WTC11 (cell line): ENCODE results near the gene HMMR. TPM values are rescaled to one million over a fixed set of nuclear protein-coding genes. Genes with fewer than 3 reads are reported as not detected.

Experiments used
- AR ChIP-seq: fragments of 250-450 bp; sonication (Bioruptor Pico); IDR thresholded peaks from 2 replicates; pipeline ENCODE4 v1.9.0; 2021; ENCODE audit warnings: mild to moderate bottlenecking
- ATF1 ChIP-seq: sonication (generic); formaldehyde crosslinking; IDR thresholded peaks from 2 replicates; pipeline ENCODE4 v1.8.1; 2023; ENCODE audit warnings: mild to moderate bottlenecking, moderate library complexity, missing genetic modification reagents
- ATF2 ChIP-seq: sonication (generic); formaldehyde crosslinking; IDR thresholded peaks from 2 replicates; pipeline ENCODE4 v1.8.1; 2022; ENCODE audit warnings: low read depth, missing genetic modification reagents, borderline replicate concordance
- CBFB ChIP-seq: sonication (generic); formaldehyde crosslinking; IDR thresholded peaks from 2 replicates; pipeline ENCODE4 v1.8.1; 2022; ENCODE audit warnings: mild to moderate bottlenecking, low read depth, missing genetic modification reagents
- ETV6 ChIP-seq: sonication (generic); formaldehyde crosslinking; IDR thresholded peaks from 2 replicates; pipeline ENCODE4 v1.8.1; 2022; ENCODE audit warnings: mild to moderate bottlenecking, missing genetic modification reagents
- FOXJ3 ChIP-seq: sonication (generic); formaldehyde crosslinking; IDR thresholded peaks from 2 replicates; pipeline ENCODE4 v1.9.0; 2021; ENCODE audit warnings: missing genetic modification reagents, mild to moderate bottlenecking, borderline replicate concordance
- FOXP4 ChIP-seq: sonication (generic); formaldehyde crosslinking; IDR thresholded peaks from 2 replicates; pipeline ENCODE4 v1.8.0; 2022; ENCODE audit warnings: mild to moderate bottlenecking, missing genetic modification reagents
- NFE2L1 ChIP-seq: sonication (generic); formaldehyde crosslinking; IDR thresholded peaks from 2 replicates; pipeline ENCODE4 v1.8.1; 2023; ENCODE audit warnings: missing genetic modification reagents
- PREB ChIP-seq: sonication (generic); formaldehyde crosslinking; IDR thresholded peaks from 2 replicates; pipeline ENCODE4 v1.8.1; 2022; ENCODE audit warnings: mild to moderate bottlenecking, missing genetic modification reagents, moderate library complexity, borderline replicate concordance
- TEAD1 ChIP-seq: sonication (generic); formaldehyde crosslinking; IDR thresholded peaks from 2 replicates; pipeline ENCODE4 v1.8.0; 2022; ENCODE audit warnings: mild to moderate bottlenecking, missing genetic modification reagents
- USF2 ChIP-seq: sonication (generic); formaldehyde crosslinking; IDR thresholded peaks from 2 replicates; pipeline ENCODE4 v1.8.1; 2023; ENCODE audit warnings: mild to moderate bottlenecking, missing genetic modification reagents, moderate library complexity
- ZNF317 ChIP-seq: sonication (generic); formaldehyde crosslinking; IDR thresholded peaks from 2 replicates; pipeline ENCODE4 v1.8.1; 2023; ENCODE audit warnings: low read depth, mild to moderate bottlenecking, moderate library complexity, missing genetic modification reagents, borderline replicate concordance
- ZNF416 ChIP-seq: fragments of 250-450 bp; sonication (Bioruptor Pico); IDR thresholded peaks from 2 replicates; pipeline ENCODE4 v1.9.0; 2021; ENCODE audit warnings: mild to moderate bottlenecking, inconsistent platforms
- total RNA-seq: library from RNA; stranded (reverse); gene quantifications from 3 replicates; pipeline ENCODE4 v1.2.3, GENCODE V29; 2021
- TF ChIP-seq, protein P1 (sequence below): sonication (generic); formaldehyde crosslinking; IDR thresholded peaks from 2 replicates; pipeline ENCODE4 v1.8.1; 2023; ENCODE audit warnings: mild to moderate bottlenecking, missing genetic modification reagents, borderline replicate concordance
- TF ChIP-seq, protein P2 (sequence below): sonication (generic); formaldehyde crosslinking; IDR thresholded peaks from 2 replicates; pipeline ENCODE4 v1.8.1; 2022; ENCODE audit warnings: low read depth, mild to moderate bottlenecking, moderate library complexity, missing genetic modification reagents, borderline replicate concordance
- TF ChIP-seq, protein P3 (sequence below): sonication (generic); formaldehyde crosslinking; IDR thresholded peaks from 2 replicates; pipeline ENCODE4 v1.8.0; 2023; ENCODE audit warnings: missing genetic modification reagents

Gene HMMR
- total RNA-seq, 1 experiment from 2014 or later: 78.5 TPM

DNA sequence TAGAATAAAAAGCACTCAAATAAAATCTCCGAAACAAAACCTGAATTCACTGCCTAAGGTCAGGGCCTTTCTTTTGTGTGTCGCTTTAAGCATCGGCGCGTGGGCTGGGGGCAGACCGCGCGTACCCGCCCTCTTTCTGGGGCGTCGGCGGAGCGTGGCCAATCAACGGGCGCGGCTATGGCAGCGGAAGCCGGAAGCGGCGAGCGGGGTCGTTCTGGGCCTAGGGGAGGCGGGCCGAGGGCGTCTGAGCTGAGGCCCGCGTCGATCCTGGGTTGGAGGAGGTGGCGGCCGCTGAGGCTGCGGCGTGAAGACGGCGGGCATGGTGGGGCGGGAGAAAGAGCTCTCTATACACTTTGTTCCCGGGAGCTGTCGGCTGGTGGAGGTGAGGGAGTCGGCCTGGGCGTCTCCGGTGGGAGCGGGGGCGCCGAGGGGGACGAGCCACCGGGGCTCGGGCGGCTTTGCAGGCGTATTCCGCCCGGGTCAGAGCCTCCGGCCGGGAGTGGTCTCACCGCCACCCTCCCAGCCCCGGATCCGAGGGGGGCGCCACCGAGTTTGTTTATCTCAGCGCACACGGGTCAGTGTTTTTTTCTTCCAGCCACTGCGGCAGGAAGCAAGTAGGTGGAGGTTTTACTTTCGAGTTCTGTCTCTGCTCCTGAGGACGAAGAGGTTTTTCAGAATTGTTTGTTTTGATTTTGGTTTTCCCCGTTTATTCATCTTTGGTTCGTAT, 45.1 kb downstream of the HMMR start, which contains the start of gene MAT2B (continued):
- TF ChIP-seq, protein P1, sequence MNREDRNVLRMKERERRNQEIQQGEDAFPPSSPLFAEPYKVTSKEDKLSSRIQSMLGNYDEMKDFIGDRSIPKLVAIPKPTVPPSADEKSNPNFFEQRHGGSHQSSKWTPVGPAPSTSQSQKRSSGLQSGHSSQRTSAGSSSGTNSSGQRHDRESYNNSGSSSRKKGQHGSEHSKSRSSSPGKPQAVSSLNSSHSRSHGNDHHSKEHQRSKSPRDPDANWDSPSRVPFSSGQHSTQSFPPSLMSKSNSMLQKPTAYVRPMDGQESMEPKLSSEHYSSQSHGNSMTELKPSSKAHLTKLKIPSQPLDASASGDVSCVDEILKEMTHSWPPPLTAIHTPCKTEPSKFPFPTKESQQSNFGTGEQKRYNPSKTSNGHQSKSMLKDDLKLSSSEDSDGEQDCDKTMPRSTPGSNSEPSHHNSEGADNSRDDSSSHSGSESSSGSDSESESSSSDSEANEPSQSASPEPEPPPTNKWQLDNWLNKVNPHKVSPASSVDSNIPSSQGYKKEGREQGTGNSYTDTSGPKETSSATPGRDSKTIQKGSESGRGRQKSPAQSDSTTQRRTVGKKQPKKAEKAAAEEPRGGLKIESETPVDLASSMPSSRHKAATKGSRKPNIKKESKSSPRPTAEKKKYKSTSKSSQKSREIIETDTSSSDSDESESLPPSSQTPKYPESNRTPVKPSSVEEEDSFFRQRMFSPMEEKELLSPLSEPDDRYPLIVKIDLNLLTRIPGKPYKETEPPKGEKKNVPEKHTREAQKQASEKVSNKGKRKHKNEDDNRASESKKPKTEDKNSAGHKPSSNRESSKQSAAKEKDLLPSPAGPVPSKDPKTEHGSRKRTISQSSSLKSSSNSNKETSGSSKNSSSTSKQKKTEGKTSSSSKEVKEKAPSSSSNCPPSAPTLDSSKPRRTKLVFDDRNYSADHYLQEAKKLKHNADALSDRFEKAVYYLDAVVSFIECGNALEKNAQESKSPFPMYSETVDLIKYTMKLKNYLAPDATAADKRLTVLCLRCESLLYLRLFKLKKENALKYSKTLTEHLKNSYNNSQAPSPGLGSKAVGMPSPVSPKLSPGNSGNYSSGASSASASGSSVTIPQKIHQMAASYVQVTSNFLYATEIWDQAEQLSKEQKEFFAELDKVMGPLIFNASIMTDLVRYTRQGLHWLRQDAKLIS (CRISPR knock-in tag): peak; percentile 85; the same call in 1 of the 2 replicates
- 0 out of 2 replicates have a peak, but pooled peaks have one; percentile 25 for TF ChIP-seq ATF1 (CRISPR knock-in tag)
- peak; percentile 74; the same call in 1 of the 2 replicates for TF ChIP-seq AR (CRISPR knock-in tag)
- no peak; the same call in 1 of the 2 replicates for TF ChIP-seq TEAD1 (CRISPR knock-in tag)
- no peak for TF ChIP-seq ZNF317 (CRISPR knock-in tag)
- TF ChIP-seq ETV6 (CRISPR knock-in tag): no peak
- TF ChIP-seq, protein P2, sequence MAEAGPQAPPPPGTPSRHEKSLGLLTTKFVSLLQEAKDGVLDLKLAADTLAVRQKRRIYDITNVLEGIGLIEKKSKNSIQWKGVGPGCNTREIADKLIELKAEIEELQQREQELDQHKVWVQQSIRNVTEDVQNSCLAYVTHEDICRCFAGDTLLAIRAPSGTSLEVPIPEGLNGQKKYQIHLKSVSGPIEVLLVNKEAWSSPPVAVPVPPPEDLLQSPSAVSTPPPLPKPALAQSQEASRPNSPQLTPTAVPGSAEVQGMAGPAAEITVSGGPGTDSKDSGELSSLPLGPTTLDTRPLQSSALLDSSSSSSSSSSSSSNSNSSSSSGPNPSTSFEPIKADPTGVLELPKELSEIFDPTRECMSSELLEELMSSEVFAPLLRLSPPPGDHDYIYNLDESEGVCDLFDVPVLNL (CRISPR knock-in tag): no peak
- no peak for TF ChIP-seq PREB (CRISPR knock-in tag)
- TF ChIP-seq ZNF416 (CRISPR knock-in tag): peak; percentile 90
- TF ChIP-seq FOXP4: peak; percentile 44
- no peak for TF ChIP-seq FOXJ3 (CRISPR knock-in tag)
- no peak for TF ChIP-seq ATF2 (CRISPR knock-in tag)
- TF ChIP-seq, protein P3, sequence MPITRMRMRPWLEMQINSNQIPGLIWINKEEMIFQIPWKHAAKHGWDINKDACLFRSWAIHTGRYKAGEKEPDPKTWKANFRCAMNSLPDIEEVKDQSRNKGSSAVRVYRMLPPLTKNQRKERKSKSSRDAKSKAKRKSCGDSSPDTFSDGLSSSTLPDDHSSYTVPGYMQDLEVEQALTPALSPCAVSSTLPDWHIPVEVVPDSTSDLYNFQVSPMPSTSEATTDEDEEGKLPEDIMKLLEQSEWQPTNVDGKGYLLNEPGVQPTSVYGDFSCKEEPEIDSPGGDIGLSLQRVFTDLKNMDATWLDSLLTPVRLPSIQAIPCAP (CRISPR knock-in tag): no peak
- no peak; the same call in 1 of the 2 replicates for TF ChIP-seq NFE2L1 (CRISPR knock-in tag)
- no peak for TF ChIP-seq CBFB (CRISPR knock-in tag)
- TF ChIP-seq USF2: no peak
- TF ChIP-seq, all 79 proteins: peak for 26
